Keratinocyte (primary cell): Measurements from ENCODE around the gene HPN. TPM values are rescaled to one million over a fixed set of nuclear protein-coding genes. Genes with fewer than 3 reads are reported as not detected.

ENCODE experiments used
- DNase-seq: peaks from one replicate; pipeline ENCODE4 v3.0.0-alpha.2; 2011; ENCODE audit warnings: low read depth, missing footprints, low spot score
- FAIRE-seq: peaks from 2 replicates; lab custom pipeline; 2011; peaks lifted over from hg19 to GRCh38; lab: Jason Lieb, UNC
- H2AFZ ChIP-seq: 2 replicates; pipeline ENCODE4 v1.6.0; 2012; ENCODE audit warnings: low read length, control low read depth, inconsistent platforms; ENCODE audit not compliant: control insufficient read depth
- H3K27ac ChIP-seq: 2 replicates; pipeline ENCODE4 v1.5.1; 2011; ENCODE audit warnings: low read length; ENCODE audit not compliant: control insufficient read depth, insufficient read depth
- H3K27me3 ChIP-seq: 3 replicates; pipeline ENCODE4 v1.6.0; 2011; ENCODE audit warnings: low read length; ENCODE audit not compliant: control insufficient read depth, insufficient read depth; ENCODE audit errors: extremely low read depth
- H3K36me3 ChIP-seq, 2 experiments: 2 replicates in 1 of 2; 3 replicates in 1 of 2; pipeline ENCODE4 v1.5.1; 2011; ENCODE audit warnings: low read length in 2 of 2, mild to moderate bottlenecking in 1 of 2; ENCODE audit not compliant: control insufficient read depth in 2 of 2, insufficient read depth in 2 of 2; ENCODE audit errors: extremely low read depth in 1 of 2
- H3K4me1 ChIP-seq: 3 replicates; pipeline ENCODE4 v1.5.1; 2011; ENCODE audit warnings: low read length; ENCODE audit not compliant: control insufficient read depth, insufficient read depth; ENCODE audit errors: extremely low read depth
- H3K4me2 ChIP-seq: 3 replicates; pipeline ENCODE4 v1.6.0; 2011; ENCODE audit warnings: low read depth, low read length; ENCODE audit not compliant: control insufficient read depth, insufficient read depth; ENCODE audit errors: extremely low read depth
- H3K4me3 ChIP-seq, 3 experiments: fragments of 200-600 bp in 1 of 3; sonication (generic) in 1 of 3; 2 replicates in 2 of 3; 3 replicates in 1 of 3; pipeline ENCODE4 v1.5.1; 2011 to 2016; ENCODE audit warnings: low read length in 3 of 3, mild to moderate bottlenecking in 3 of 3, control low read depth in 2 of 3, inconsistent platforms in 1 of 3, low read depth in 1 of 3, mixed read lengths in 1 of 3, mixed run types in 1 of 3, moderate library complexity in 1 of 3; ENCODE audit not compliant: control insufficient read depth in 2 of 3, insufficient read depth in 2 of 3; ENCODE audit errors: extremely low read depth in 1 of 3
- H3K79me2 ChIP-seq: 2 replicates; pipeline ENCODE4 v1.6.0; 2012; ENCODE audit warnings: low read length; ENCODE audit not compliant: control insufficient read depth, insufficient read depth
- H3K9ac ChIP-seq: 3 replicates; pipeline ENCODE4 v1.6.0; 2011; ENCODE audit warnings: low read length; ENCODE audit not compliant: control insufficient read depth, insufficient read depth; ENCODE audit errors: extremely low read depth
- H3K9me1 ChIP-seq: 3 replicates; pipeline ENCODE4 v1.6.0; 2011; ENCODE audit warnings: low read length; ENCODE audit not compliant: control insufficient read depth, insufficient read depth; ENCODE audit errors: extremely low read depth
- H3K9me3 ChIP-seq: 2 replicates; pipeline ENCODE4 v1.5.1; 2012; ENCODE audit warnings: low read depth, low read length; ENCODE audit not compliant: control insufficient read depth
- H4K20me1 ChIP-seq: 3 replicates; pipeline ENCODE4 v1.6.0; 2011; ENCODE audit warnings: low read length; ENCODE audit not compliant: control insufficient read depth, insufficient read depth; ENCODE audit errors: extremely low read depth
- CTCF ChIP-seq, 3 experiments: IDR thresholded peaks in 1 of 3; conservative IDR thresholded peaks in 1 of 3; optimal IDR thresholded peaks in 1 of 3; 2 replicates in 2 of 3; 3 replicates in 1 of 3; pipeline versions ENCODE3 to v1.5.1; 2011; ENCODE audit warnings: low read length in 3 of 3, mild to moderate bottlenecking in 3 of 3, moderate library complexity in 2 of 3, control low read depth in 1 of 3, inconsistent platforms in 1 of 3; ENCODE audit not compliant: insufficient read depth in 2 of 3; ENCODE audit errors: extremely low read depth in 1 of 3
- EZH2 ChIP-seq: IDR thresholded peaks from one replicate; pipeline ENCODE4 v1.6.1; 2012; ENCODE audit warnings: inconsistent platforms, mild to moderate bottlenecking, low read length, moderate library complexity
- dilution Hi-C: fragments of 300-500 bp; cut with MboI; formaldehyde crosslinking; loops from one replicate; pipeline ENCODE4 v1.7.0; 2020; ENCODE audit warnings: low sequenced_read_pairs; ENCODE audit not compliant: extremely low pct_ligation_motif_present
- polyA plus RNA-seq, 5 experiments: library from polyadenylated mRNA; depleted of rRNA in 3 of 5; stranded (reverse) in 3 of 5; stranded (forward) in 1 of 5; unstranded in 1 of 5; fragments of >200 nt; gene quantifications; 1 replicate in 1 of 5; 2 replicates in 3 of 5; 3 replicates in 1 of 5; pipeline versions ENCODE4 v1.2.1 to v1.2.3, GENCODE V29; 2011 to 2012; ENCODE audit warnings: missing spikeins in 2 of 5, low read depth in 1 of 5, low replicate concordance in 1 of 5

The HPN gene
- polyA plus RNA-seq, 1 donor (not counting 4 experiments of a cell fraction or from before 2014, with no cell fraction given): not detected

DNA sequence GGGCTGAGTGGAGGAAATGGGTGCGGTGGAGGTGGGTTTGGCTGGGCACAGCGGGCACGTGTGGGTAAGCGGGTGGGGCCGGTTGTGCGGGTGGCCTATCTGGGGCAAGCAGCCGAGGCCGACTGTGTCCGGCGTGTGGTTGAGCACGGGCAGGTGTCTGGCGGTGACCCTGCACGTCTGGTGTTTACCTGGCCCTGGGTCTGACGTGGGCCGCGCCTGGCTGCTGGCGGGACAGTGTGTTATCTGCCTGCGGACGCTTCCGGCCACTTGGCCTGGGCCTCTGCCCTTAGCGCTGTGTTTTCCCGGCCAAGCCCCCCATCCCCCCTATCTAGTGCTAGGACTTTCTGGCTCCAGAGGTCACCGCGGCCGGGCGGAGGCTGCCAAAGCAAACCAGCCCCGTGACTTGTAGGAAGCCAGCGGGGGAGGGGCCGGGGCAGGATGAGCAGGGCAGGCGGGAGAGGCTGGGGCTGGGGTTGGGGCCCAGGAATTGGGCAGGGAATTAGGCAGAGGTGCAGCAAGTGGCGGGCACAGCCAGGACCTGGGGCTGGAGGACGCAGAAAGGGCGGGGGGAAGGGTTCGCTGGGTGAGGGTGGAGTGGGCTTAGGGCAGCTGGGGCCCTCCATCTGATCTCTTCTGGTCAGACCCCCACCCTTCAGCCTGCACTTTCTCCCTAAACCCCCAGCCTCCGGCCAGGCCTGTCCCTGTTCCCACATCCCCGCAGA lies 534 bp upstream of the HPN start:
- no peaks in the 10 kb centered on the region for H3K9me3 ChIP-seq
- H3K27me3 ChIP-seq: peaks cover 10% of the 10 kb centered on the region
- H3K9ac ChIP-seq: no peak overlapping the region
- H3K27ac ChIP-seq: no peak overlapping the region
- H4K20me1 ChIP-seq: no peaks in the 10 kb centered on the region
- peak overlapping the region; percentile 10 for H3K4me2 ChIP-seq
- no peak overlapping the region for H3K4me3 ChIP-seq
- H3K79me2 ChIP-seq: no peaks in the 10 kb centered on the region
- H3K4me1 ChIP-seq: peaks cover 2% of the 10 kb centered on the region
- dilution Hi-C loops: no loop called here
- no peaks in the 10 kb centered on the region for H3K9me1 ChIP-seq
- DNase-seq: no peak
- FAIRE-seq: no peak
- TF ChIP-seq EZH2 (no peak), CTCF (optimal IDR thresholded peaks at IDR 0.05 in 1 of 3, IDR thresholded peaks at IDR 0.05 in 1 of 3, conservative IDR thresholded peaks at IDR 0.05 in 1 of 3; ENCODE audit: extremely low read depth in 1 of 3, insufficient read depth in 2 of 3, low read length in 3 of 3) (no peak)
- no peaks in the 10 kb centered on the region for H3K36me3 ChIP-seq
- H2AFZ ChIP-seq: no peak overlapping the region

GRCh38 chr19:35042056-35042730 lies 672 bp downstream of the HPN start:
- Histone ChIP-seq H3K9ac (no peak overlapping the region), H4K20me1 (no peaks in the 10 kb centered on the region), H3K36me3 (no peaks in the 10 kb centered on the region), H3K9me1 (no peaks in the 10 kb centered on the region), H3K4me3 (no peak overlapping the region), H3K4me1 (peaks cover 2% of the 10 kb centered on the region), H3K9me3 (no peaks in the 10 kb centered on the region), H3K4me2 (no peak overlapping the region), H2AFZ (no peak overlapping the region), H3K27ac (no peak overlapping the region), H3K79me2 (no peaks in the 10 kb centered on the region), H3K27me3 (peaks cover 10% of the 10 kb centered on the region)
- FAIRE-seq: no peak
- no peak for DNase-seq
- TF ChIP-seq EZH2 (no peak), CTCF (optimal IDR thresholded peaks at IDR 0.05 in 1 of 3, IDR thresholded peaks at IDR 0.05 in 1 of 3, conservative IDR thresholded peaks at IDR 0.05 in 1 of 3; ENCODE audit: extremely low read depth in 1 of 3, insufficient read depth in 2 of 3, low read length in 3 of 3) (no peak)
- dilution Hi-C loops: no loop called here
